BLaER1 (cell line): ENCODE results near the gene ROR1.
A peak's percentile ranks its signal among the peaks of the same experiment; 100 is the strongest.

Source experiments
- H3K27ac ChIP-seq: shearing (Covaris generic); formaldehyde crosslinking; 2 replicates; pipeline ENCODE4 v1.8.1; 2022
- H3K27me3 ChIP-seq: shearing (Covaris generic); formaldehyde crosslinking; 2 replicates; pipeline ENCODE4 v1.8.1; 2022
- H3K36me3 ChIP-seq: shearing (Covaris generic); formaldehyde crosslinking; 2 replicates; pipeline ENCODE4 v1.8.1; 2022
- H3K4me1 ChIP-seq: shearing (Covaris generic); formaldehyde crosslinking; 2 replicates; pipeline ENCODE4 v1.8.1; 2022
- H3K4me2 ChIP-seq: shearing (Covaris generic); formaldehyde crosslinking; 2 replicates; pipeline ENCODE4 v1.8.1; 2022
- H3K4me3 ChIP-seq: shearing (Covaris generic); formaldehyde crosslinking; 2 replicates; pipeline ENCODE4 v1.8.1; 2022
- H3K9ac ChIP-seq: shearing (Covaris generic); formaldehyde crosslinking; 2 replicates; pipeline ENCODE4 v1.8.1; 2022
- H3K9me3 ChIP-seq: shearing (Covaris generic); formaldehyde crosslinking; 2 replicates; pipeline ENCODE4 v1.8.1; 2022
- H4K20me1 ChIP-seq: shearing (Covaris generic); formaldehyde crosslinking; 2 replicates; pipeline ENCODE4 v1.8.1; 2022
- Cebpa-rat ChIP-seq: shearing (Covaris generic); IDR thresholded peaks from 2 replicates; pipeline ENCODE4 v1.8.1; 2022

The ROR1 gene

GRCh38 chr1:63845346-63845745 lies 71.5 kb downstream of the ROR1 start:
- Histone ChIP-seq H3K27me3 (no peaks in the 10 kb centered on the region), H3K4me3 (no peak overlapping the region), H3K4me1 (peaks cover 44% of the 10 kb centered on the region), H3K9me3 (no peaks in the 10 kb centered on the region), H3K27ac (no peak overlapping the region), H3K9ac (no peak overlapping the region), H4K20me1 (no peaks in the 10 kb centered on the region), H3K36me3 (no peaks in the 10 kb centered on the region), H3K4me2 (no peak overlapping the region)
- TF ChIP-seq Cebpa-rat = no peak

GRCh38 chr1:63847308-63847910 lies 73.6 kb downstream of the ROR1 start:
- Histone ChIP-seq H3K36me3 (no peaks in the 10 kb centered on the region), H3K4me1 (peaks cover 38% of the 10 kb centered on the region), H3K9ac (no peak overlapping the region), H3K27me3 (no peaks in the 10 kb centered on the region), H3K27ac (no peak overlapping the region), H4K20me1 (no peaks in the 10 kb centered on the region), H3K4me3 (no peak overlapping the region), H3K9me3 (no peaks in the 10 kb centered on the region), H3K4me2 (peak overlapping the region; percentile 28; the same call in 1 of the 2 replicates)
- TF ChIP-seq Cebpa-rat = no peak

GRCh38 chr1:63848733-63849132 lies 74.9 kb downstream of the ROR1 start:
- Histone ChIP-seq H3K27me3 (no peaks in the 10 kb centered on the region), H3K4me2 (no peak overlapping the region), H3K4me3 (no peak overlapping the region), H3K36me3 (no peaks in the 10 kb centered on the region), H3K4me1 (peaks cover 25% of the 10 kb centered on the region), H3K9ac (no peak overlapping the region), H3K27ac (no peak overlapping the region), H3K9me3 (no peaks in the 10 kb centered on the region), H4K20me1 (no peaks in the 10 kb centered on the region)
- no peak for TF ChIP-seq Cebpa-rat

GRCh38 chr1:63849149-63849548 lies 75.3 kb downstream of the ROR1 start:
- H4K20me1 ChIP-seq = no peaks in the 10 kb centered on the region
- H3K36me3 ChIP-seq = no peaks in the 10 kb centered on the region
- H3K4me3 ChIP-seq = no peak overlapping the region
- H3K27ac ChIP-seq = no peak overlapping the region
- H3K27me3 ChIP-seq = no peaks in the 10 kb centered on the region
- H3K4me2 ChIP-seq = no peak overlapping the region
- no peaks in the 10 kb centered on the region for H3K9me3 ChIP-seq
- TF ChIP-seq Cebpa-rat = no peak
- peaks cover 20% of the 10 kb centered on the region for H3K4me1 ChIP-seq
- H3K9ac ChIP-seq = no peak overlapping the region

GRCh38 chr1:63854091-63854490 lies 80.3 kb downstream of the ROR1 start:
- Histone ChIP-seq H3K4me1 (no peaks in the 10 kb centered on the region), H3K4me3 (no peak overlapping the region), H3K27me3 (no peaks in the 10 kb centered on the region), H3K9me3 (peaks cover 20% of the 10 kb centered on the region), H4K20me1 (no peaks in the 10 kb centered on the region), H3K27ac (no peak overlapping the region), H3K9ac (no peak overlapping the region), H3K4me2 (no peak overlapping the region), H3K36me3 (no peaks in the 10 kb centered on the region)
- no peak for TF ChIP-seq Cebpa-rat

- Histone ChIP-seq H3K36me3 (no peaks in the 10 kb centered on the region), H3K9me3 (peaks cover 20% of the 10 kb centered on the region), H3K9ac (no peak overlapping the region), H3K4me1 (no peaks in the 10 kb centered on the region), H3K4me2 (no peak overlapping the region), H3K4me3 (no peak overlapping the region), H4K20me1 (no peaks in the 10 kb centered on the region), H3K27ac (no peak overlapping the region), H3K27me3 (no peaks in the 10 kb centered on the region)
- TF ChIP-seq Cebpa-rat = no peak
Observed at GRCh38 chr1:63855942-63856341, 82.1 kb downstream of the ROR1 start.

- peaks cover 20% of the 10 kb centered on the region for H3K9me3 ChIP-seq
- no peak overlapping the region for H3K4me3 ChIP-seq
- no peak overlapping the region for H3K9ac ChIP-seq
- H3K4me1 ChIP-seq = no peaks in the 10 kb centered on the region
- no peak overlapping the region for H3K27ac ChIP-seq
- no peak for TF ChIP-seq Cebpa-rat
- H3K4me2 ChIP-seq = no peak overlapping the region
- H3K36me3 ChIP-seq = no peaks in the 10 kb centered on the region
- H4K20me1 ChIP-seq = no peaks in the 10 kb centered on the region
- H3K27me3 ChIP-seq = no peaks in the 10 kb centered on the region
Observed at GRCh38 chr1:63856924-63857323, 83.1 kb downstream of the ROR1 start.

- Histone ChIP-seq H3K27me3 (no peaks in the 10 kb centered on the region), H3K9ac (no peak overlapping the region), H3K4me1 (no peaks in the 10 kb centered on the region), H3K4me3 (no peak overlapping the region), H3K36me3 (no peaks in the 10 kb centered on the region), H4K20me1 (no peaks in the 10 kb centered on the region), H3K9me3 (peaks cover 20% of the 10 kb centered on the region), H3K27ac (no peak overlapping the region), H3K4me2 (no peak overlapping the region)
- no peak for TF ChIP-seq Cebpa-rat
Observed at GRCh38 chr1:63857478-63857877, 83.7 kb downstream of the ROR1 start.

GRCh38 chr1:63858153-63858552 lies 84.3 kb downstream of the ROR1 start:
- no peak for TF ChIP-seq Cebpa-rat
- no peaks in the 10 kb centered on the region for H3K27me3 ChIP-seq
- no peaks in the 10 kb centered on the region for H3K4me1 ChIP-seq
- no peaks in the 10 kb centered on the region for H3K36me3 ChIP-seq
- H4K20me1 ChIP-seq = 0 out of 2 replicates have a peak, but pooled peaks cover 4% of the 10 kb centered on the region
- no peak overlapping the region for H3K4me2 ChIP-seq
- H3K27ac ChIP-seq = no peak overlapping the region
- peaks cover 20% of the 10 kb centered on the region for H3K9me3 ChIP-seq
- H3K9ac ChIP-seq = no peak overlapping the region
- H3K4me3 ChIP-seq = no peak overlapping the region

GRCh38 chr1:63859480-63860275 lies 85.9 kb downstream of the ROR1 start:
- Histone ChIP-seq H3K27ac (no peak overlapping the region), H3K4me2 (no peak overlapping the region), H3K27me3 (no peaks in the 10 kb centered on the region), H3K9ac (no peak overlapping the region), H4K20me1 (0 out of 2 replicates have a peak, but pooled peaks cover 5% of the 10 kb centered on the region), H3K9me3 (peaks cover 20% of the 10 kb centered on the region), H3K4me3 (no peak overlapping the region), H3K36me3 (no peaks in the 10 kb centered on the region), H3K4me1 (no peaks in the 10 kb centered on the region)
- TF ChIP-seq Cebpa-rat = no peak
